Right renal cortex interstitium (tissue), 3 donors: Measurements from ENCODE around the gene TTN. TPM values are rescaled to one million over a fixed set of nuclear protein-coding genes. Genes with fewer than 3 reads are reported as not detected.
"Not testable (repeated sequence)": the region's sequence is repeated elsewhere in the genome, so short reads cannot be mapped to it uniquely, and the experiment has no call there.

Experiments
- DNase-seq, 3 donors: peaks; one replicate each; pipeline ENCODE4 v3.0.0-alpha.2; 2013; ENCODE audit warnings: low read depth in 3 of 3, low spot score in 2 of 3
- polyA plus RNA-seq, 3 donors: library from polyadenylated mRNA; unstranded; fragments of 120-200 nt; gene quantifications; one replicate each; pipeline ENCODE4 v1.2.1, GENCODE V29; 2013; ENCODE audit not compliant: insufficient read length in 3 of 3

The TTN gene
- polyA plus RNA-seq, 3 donors, result 0.99 to 1.4 (median 1.0) TPM

DNA sequence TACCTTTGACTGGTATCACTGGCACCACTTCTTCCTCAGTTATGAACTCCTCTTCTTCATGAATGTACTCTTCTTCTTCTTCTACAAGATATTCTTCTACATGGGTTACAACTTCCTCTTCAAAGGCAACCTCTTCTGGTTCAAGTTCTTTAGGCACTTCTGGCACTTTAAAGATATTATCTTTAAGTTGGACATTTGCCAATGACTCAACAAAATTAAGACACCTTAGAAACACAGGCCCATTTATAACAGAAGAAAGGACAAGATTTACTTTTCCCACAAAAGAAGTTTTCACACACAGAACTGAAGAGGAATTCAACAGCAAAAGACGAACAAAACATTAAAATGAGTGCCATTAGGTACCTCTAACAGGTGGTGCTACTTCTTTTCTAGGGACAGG lies 127.3 kb downstream of the TTN start:
- DNase-seq, result no peak

- DNase-seq, result no peak
Measured at GRCh38 chr2:178677599-178677998, 129.6 kb downstream of the TTN start.

DNA sequence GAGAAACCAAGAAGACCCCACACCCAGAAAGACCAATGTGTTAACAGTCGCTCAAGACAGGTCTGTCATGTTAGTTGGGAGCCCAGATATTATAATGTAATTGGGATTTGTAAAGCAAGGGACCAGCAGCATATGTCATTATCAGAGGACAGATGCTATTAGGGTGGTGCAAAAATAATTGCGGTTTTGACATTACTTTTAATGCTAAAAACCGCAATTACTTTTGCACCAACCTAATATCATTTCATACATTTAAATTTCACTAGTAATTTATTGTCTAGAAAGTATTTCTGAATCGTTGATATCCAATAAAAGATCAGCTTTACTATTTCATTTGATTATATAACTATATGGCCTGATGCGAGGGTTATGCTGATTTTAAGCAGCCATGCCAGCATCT lies 131.2 kb downstream of the TTN start:
- no peak for DNase-seq

DNA sequence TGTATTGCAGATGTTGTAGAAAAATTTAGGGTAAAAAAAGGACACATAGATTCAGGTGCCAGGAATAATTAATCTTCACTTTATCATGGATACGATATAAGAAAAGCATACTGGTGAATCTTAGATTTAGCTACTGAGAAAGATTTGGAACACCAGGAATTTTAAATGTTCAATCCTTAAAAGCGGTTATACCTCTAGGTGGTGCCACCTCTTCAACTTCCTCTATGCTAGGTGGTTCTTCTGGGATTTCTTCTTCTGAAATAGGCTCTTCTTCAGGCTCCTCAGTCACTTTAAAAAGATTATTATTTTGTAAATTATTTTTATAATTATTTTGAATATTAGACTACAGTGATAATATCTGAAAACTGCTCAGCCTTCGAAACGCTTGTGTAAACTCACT lies 133.1 kb downstream of the TTN start:
- no peak for DNase-seq

GRCh38 chr2:178666458-178666857 lies 140.8 kb downstream of the TTN start:
- no peak for DNase-seq

DNA sequence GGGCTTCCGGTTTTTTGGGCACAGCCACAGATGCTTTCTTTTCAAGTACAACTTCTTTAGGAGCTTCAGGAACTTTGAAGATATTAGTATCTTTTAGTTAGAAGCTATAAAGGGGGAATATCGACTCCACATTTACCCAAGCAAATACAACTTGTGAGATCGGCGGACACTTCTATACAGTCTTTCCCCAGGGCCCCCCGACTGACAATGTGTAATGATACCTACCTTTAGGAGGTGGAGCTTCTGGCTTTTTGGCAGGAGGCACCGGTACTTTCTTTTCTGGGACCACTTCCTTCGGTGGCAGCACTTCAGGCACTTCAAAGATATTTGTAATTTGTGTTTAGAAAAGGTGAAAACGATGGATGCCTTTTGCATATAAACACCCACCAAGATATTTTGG lies 148.7 kb downstream of the TTN start:
- not testable (repeated sequence) for DNase-seq

GRCh38 chr2:178650554-178650953 lies 156.7 kb downstream of the TTN start:
- no peak for DNase-seq

- no peak for DNase-seq
Measured at GRCh38 chr2:178644919-178645318, 162.3 kb downstream of the TTN start.

GRCh38 chr2:178641498-178641897 lies 165.7 kb downstream of the TTN start:
- DNase-seq, result no peak

- DNase-seq, result no peak
Measured at GRCh38 chr2:178635897-178636296, 171.3 kb downstream of the TTN start.

DNA sequence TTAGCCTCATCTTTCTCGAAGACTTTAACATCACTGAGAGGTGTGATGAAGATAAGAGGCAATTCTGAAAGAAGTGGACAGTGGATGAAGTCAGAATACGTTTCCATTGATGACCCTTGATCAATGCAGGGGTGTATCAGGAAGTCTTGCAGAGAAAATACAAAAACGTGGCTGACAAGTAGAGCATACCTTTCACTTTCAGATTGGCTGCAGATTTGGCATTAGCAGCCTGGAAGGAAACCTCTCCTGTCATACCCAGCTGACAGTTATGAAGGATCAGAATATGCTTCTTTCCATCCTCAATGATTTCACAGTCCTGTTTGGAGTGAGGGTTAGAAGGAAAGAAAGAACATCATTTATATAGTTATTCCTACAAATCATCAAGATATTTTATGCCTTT lies 174.5 kb downstream of the TTN start:
- DNase-seq, result no peak

GRCh38 chr2:178630581-178630980 lies 176.6 kb downstream of the TTN start:
- DNase-seq, result no peak

DNA sequence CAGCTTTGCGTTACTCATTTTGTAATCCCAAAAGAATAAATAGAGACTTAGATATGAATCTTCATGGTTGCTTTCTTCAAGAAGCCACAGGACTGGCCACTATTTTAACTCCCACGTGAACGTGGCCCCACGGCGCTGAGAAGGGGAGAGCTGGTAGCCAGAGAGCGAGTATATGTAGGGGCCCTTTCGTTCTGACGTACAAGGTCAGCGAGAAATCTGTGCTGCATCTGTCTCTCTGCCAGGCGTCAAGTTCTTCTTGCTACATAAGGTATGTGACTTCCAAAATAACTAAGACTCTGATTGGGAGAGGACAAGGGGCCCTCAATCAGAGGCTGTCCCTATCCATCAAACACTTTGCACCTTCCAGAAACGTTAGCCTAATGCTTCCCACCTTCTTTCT lies 177.8 kb downstream of the TTN start:
- DNase-seq, result no peak

GRCh38 chr2:178628605-178629004 lies 178.6 kb downstream of the TTN start:
- no peak for DNase-seq

GRCh38 chr2:178627401-178627800 lies 179.8 kb downstream of the TTN start:
- no peak for DNase-seq

GRCh38 chr2:178615969-178616368 lies 191.3 kb downstream of the TTN start:
- DNase-seq, result no peak

DNA sequence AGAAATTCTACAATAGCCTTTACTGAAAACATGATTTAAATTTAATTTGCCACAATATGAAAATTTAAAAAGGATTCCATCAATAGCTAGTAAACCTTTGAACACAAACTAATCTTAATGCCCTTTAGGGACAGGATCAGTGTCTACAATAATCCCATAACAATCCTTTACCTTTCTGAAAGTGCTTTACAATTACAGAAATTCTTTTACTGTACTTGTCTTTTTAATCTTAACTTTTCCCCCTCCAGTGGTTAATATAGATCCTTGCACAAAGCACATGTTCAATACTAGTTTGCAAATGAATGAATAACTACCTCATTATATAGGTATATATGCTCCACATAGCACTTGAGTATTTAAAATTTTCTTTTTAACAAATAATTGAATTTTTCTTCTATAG lies 204.3 kb downstream of the TTN start:
- no peak for DNase-seq

- no peak for DNase-seq
Measured at GRCh38 chr2:178592655-178593054, 214.6 kb downstream of the TTN start.

GRCh38 chr2:178589335-178589734 lies 217.9 kb downstream of the TTN start:
- no peak for DNase-seq

DNA sequence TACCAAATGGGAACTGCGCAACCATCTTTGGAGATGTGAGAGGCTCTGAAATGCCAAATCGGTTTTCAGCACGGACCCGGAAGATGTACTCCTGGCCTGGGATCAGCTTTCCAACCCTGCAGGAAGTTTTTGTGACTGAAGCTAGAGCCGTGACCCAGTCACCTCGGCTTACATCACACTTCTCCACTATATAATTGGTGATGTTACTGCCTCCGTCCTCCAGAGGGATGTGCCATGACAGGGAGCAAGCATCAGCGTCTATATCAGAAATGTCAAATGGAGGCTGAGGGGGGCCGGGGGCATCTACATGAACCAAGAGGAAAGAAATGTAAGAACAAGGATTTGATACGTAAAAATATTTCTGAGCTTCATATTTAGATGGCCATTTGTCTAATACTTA lies 222.6 kb downstream of the TTN start:
- DNase-seq, result no peak

GRCh38 chr2:178579006-178579405 lies 228.2 kb downstream of the TTN start:
- DNase-seq, result no peak

DNA sequence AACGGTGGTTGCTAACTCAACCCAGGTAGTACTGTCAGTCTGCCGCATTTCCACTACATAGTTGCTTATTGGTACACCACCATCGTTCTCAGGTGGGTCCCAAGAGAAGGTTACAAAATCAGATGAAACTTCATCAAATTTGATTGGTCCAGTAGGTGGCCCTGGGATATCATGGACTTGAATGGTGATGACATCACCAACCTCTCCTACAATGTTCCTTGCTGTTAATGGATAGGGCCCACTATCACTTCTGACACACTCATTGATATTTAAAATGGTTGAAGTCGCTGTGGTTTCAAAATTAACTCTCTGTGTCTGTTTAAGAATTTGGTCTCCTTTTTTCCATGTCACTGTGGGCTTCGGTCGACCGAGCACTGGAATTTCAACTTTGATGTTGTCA lies 232.4 kb downstream of the TTN start:
- no peak for DNase-seq

DNA sequence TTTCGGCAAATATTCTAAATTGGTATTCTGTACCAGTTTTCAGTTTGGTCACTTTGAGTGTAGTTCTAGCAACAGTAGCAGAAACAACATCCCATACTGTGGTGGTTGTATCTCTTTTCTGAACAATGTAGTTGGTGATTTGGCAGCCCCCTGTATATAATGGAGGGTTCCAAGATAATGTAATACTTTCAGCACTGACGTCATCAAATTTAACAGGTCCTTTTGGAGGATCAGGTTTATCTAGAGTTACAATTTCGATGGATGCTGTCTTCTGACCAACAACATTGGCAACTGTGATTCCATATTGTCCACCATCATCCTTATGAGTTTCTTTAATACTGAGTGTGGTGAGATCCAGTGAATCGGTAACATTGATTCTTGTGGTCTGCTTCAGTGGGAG lies 239.0 kb downstream of the TTN start:
- no peak for DNase-seq

DNA sequence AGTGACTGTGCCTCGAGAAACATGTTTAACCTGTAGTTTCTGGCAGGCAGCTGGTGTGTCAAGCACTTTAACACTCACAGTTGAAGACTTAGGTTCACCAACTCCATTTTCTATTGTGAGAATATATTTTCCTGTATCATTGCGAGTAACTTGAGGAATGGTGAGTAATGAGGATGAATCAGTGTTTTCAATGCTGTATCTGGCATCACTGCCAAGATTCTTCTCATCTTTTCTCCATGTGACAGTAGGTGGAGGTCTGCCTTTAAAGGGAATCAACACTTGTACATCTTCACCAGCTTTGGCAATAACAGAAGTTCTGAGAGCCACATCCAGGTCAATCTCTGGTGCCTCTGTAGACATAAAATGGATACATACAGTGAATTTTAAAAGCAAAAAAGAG lies 254.2 kb downstream of the TTN start:
- no peak for DNase-seq
